ENCODE data around the gene COX4I1. TPM values are rescaled to one million over a fixed set of nuclear protein-coding genes. Genes with fewer than 3 reads are reported as not detected.

The COX4I1 gene
- total and polyA plus RNA-seq, 9 of the 15 experiments (the other 6 are each of a cell fraction or from before 2014, with no cell fraction given), result 651 to 2,356 (median 1,032) TPM

DNA sequence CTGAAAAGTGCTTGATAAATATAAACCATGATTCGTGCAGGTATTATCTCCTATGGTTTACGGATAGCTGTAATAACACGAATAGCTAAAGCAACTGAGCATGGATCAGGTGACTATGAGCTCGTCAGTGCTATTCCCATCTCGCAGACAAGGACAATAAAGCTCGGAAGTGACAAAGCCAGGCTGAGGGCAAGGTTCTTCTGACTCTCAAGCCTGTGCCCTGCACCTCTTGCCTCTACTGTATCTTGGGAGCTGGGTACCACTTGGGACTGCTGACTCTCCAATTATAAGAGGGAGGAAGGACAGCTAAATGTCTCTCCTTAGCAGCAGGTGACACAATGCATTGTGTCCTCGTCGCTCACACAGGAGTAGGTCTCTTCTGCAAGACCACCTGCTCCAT, 49.9 kb downstream of the COX4I1 start:
- Histone ChIP-seq H3K27ac (ENCODE audit: extremely low read depth, low read depth, low read length) (no peak overlapping the region), H3K9ac (ENCODE audit: insufficient read depth in 1 of 2, low read depth in 2 of 2, low read length in 2 of 2) (no peak overlapping the region), H3K36me3 (ENCODE audit: control insufficient read depth, insufficient read depth, low read length) (no peaks in the 10 kb centered on the region), H3K27me3 (ENCODE audit: control insufficient read depth in 2 of 2, insufficient read depth in 2 of 2, low read length in 2 of 2) (peaks cover 38 to 70% of the 10 kb centered on the region in 2 experiments), H3K4me3 (no peak overlapping the region), H3K9me3 (replicated peaks; ENCODE audit: control insufficient read depth, insufficient read depth, low read depth, low read length) (no peaks in the 10 kb centered on the region), H3K9me1 (ENCODE audit: control insufficient read depth, insufficient read depth, low read length) (no peaks in the 10 kb centered on the region), H3K4me1 (replicated peaks in 1 of 2; ENCODE audit: control insufficient read depth in 2 of 2, insufficient read depth in 2 of 2, low read length in 2 of 2) (peaks cover 0 to 17% of the 10 kb centered on the region in 2 experiments; a peak in 3 of 5 replicates), H3K79me2 (ENCODE audit: control insufficient read depth, insufficient read depth, low read length) (no peaks in the 10 kb centered on the region), H2AFZ (ENCODE audit: low read depth, low read length) (no peak overlapping the region), H4K20me1 (replicated peaks; ENCODE audit: control insufficient read depth, insufficient read depth, low read length) (peaks cover 3% of the 10 kb centered on the region; the same call in 1 of the 2 replicates), H3K4me2 (ENCODE audit: insufficient read depth, low read length) (no peak overlapping the region)
- FAIRE-seq (no peak), DNase-seq (ENCODE audit: extremely low read depth in 1 of 4, low spot score in 3 of 4) (no peak), ATAC-seq (no peak)
- in situ Hi-C loops (cut with MboI) (no loop called here), intact Hi-C loops (cut with micrococcal nuclease) (no loop called here)
- POLR2A ChIA-PET, result interaction anchor here (1.2 kb wide), 2 partner anchors 12 to 55 kb away, joined by 5 read pairs; no protein-coding TSS in a partner anchor
- CTCF ChIA-PET (ENCODE audit: low intra/inter-chr PET ratio), result no interaction called here
- no TSS peak for BruUV-seq (replicated peaks)
- TF ChIP-seq ZFP36 (IDR thresholded peaks at IDR 0.05; ENCODE audit: low read depth, low read length, partially characterized antibody) (no peak), NFE2 (IDR thresholded peaks at IDR 0.05; ENCODE audit: low read depth) (no peak), ZNF561 (CRISPR knock-in tag; conservative IDR thresholded peaks at IDR 0.05) (no peak), HDAC8 (tag; IDR thresholded peaks at IDR 0.05) (no peak), GATA2 (CRISPR knock-in tag; IDR thresholded peaks at IDR 0.05) (no peak), ARHGAP35 (IDR thresholded peaks at IDR 0.05; ENCODE audit: partially characterized antibody) (no peak), ZZZ3 (IDR thresholded peaks at IDR 0.05) (no peak)
- TF ChIP-seq, protein P1, sequence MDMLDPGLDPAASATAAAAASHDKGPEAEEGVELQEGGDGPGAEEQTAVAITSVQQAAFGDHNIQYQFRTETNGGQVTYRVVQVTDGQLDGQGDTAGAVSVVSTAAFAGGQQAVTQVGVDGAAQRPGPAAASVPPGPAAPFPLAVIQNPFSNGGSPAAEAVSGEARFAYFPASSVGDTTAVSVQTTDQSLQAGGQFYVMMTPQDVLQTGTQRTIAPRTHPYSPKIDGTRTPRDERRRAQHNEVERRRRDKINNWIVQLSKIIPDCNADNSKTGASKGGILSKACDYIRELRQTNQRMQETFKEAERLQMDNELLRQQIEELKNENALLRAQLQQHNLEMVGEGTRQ (CRISPR knock-in tag; IDR thresholded peaks at IDR 0.05), result no peak
- 0% methylated on average over 8 of the region's 8 CpGs for WGBS (ENCODE audit: insufficient coverage, low coverage, missing lambda C conversion rate)
